IMR-90 (cell line): ENCODE data around the gene PLD4.

Experiments used
- BHLHE40 ChIP-seq: fragments of 150-350 bp; IDR thresholded peaks from 2 replicates; pipeline ENCODE4 v1.6.1; 2016; ENCODE audit warnings: mild to moderate bottlenecking, low read depth, low read length
- CEBPB ChIP-seq: IDR thresholded peaks from 2 replicates; pipeline ENCODE4 v1.6.1; 2012; ENCODE audit warnings: low read depth, low read length, improper control_type of control experiment
- FOS ChIP-seq: fragments of 150-350 bp; IDR thresholded peaks from 2 replicates; pipeline ENCODE4 v1.6.1; 2016; ENCODE audit warnings: low read depth, low read length
- MAFK ChIP-seq: IDR thresholded peaks from 2 replicates; pipeline ENCODE4 v1.6.1; 2012; ENCODE audit warnings: low read depth, low read length, improper control_type of control experiment
- MXI1 ChIP-seq: IDR thresholded peaks from 2 replicates; pipeline ENCODE4 v1.6.1; 2012; ENCODE audit warnings: low read depth, mild to moderate bottlenecking, low read length, moderate library complexity, borderline replicate concordance
- NFE2L2 ChIP-seq: fragments of 150-350 bp; IDR thresholded peaks from 2 replicates; pipeline ENCODE4 v1.6.1; 2016; ENCODE audit warnings: low read depth, mild to moderate bottlenecking, low read length
- POLR2A ChIP-seq: IDR thresholded peaks from 2 replicates; pipeline ENCODE4 v1.6.1; 2012; ENCODE audit warnings: mild to moderate bottlenecking, low read depth, low read length
- RAD21 ChIP-seq: IDR thresholded peaks from 2 replicates; pipeline ENCODE4 v1.6.1; 2012; ENCODE audit warnings: low read length, improper control_type of control experiment
- RFX5 ChIP-seq: IDR thresholded peaks from 2 replicates; pipeline ENCODE4 v1.8.0; 2012; ENCODE audit warnings: low read depth, mild to moderate bottlenecking, low read length, moderate library complexity
- SMC3 ChIP-seq: fragments of 150-350 bp; IDR thresholded peaks from 2 replicates; pipeline ENCODE4 v1.6.1; 2016; ENCODE audit warnings: low read depth, mild to moderate bottlenecking, antibody characterized with exemption, low read length, moderate library complexity
- USF2 ChIP-seq: fragments of 150-350 bp; IDR thresholded peaks from 2 replicates; pipeline ENCODE4 v1.6.1; 2017; ENCODE audit warnings: mild to moderate bottlenecking, antibody characterized with exemption, low read length, low read depth
- TF ChIP-seq, protein P1 (sequence below): conservative IDR thresholded peaks from 2 replicates; pipeline ENCODE4 v1.5.1; 2012; ENCODE audit warnings: mild to moderate bottlenecking, low read depth, low read length, improper control_type of control experiment
- TF ChIP-seq, protein P2 (sequence below): fragments of 150-350 bp; IDR thresholded peaks from 2 replicates; pipeline ENCODE4 v1.6.1; 2016; ENCODE audit warnings: low read depth, mild to moderate bottlenecking, low read length, moderate library complexity, borderline replicate concordance

GRCh38 chr14:104895786-104896661 is 28.7 kb upstream of the PLD4 start:
- TF ChIP-seq, protein P1, sequence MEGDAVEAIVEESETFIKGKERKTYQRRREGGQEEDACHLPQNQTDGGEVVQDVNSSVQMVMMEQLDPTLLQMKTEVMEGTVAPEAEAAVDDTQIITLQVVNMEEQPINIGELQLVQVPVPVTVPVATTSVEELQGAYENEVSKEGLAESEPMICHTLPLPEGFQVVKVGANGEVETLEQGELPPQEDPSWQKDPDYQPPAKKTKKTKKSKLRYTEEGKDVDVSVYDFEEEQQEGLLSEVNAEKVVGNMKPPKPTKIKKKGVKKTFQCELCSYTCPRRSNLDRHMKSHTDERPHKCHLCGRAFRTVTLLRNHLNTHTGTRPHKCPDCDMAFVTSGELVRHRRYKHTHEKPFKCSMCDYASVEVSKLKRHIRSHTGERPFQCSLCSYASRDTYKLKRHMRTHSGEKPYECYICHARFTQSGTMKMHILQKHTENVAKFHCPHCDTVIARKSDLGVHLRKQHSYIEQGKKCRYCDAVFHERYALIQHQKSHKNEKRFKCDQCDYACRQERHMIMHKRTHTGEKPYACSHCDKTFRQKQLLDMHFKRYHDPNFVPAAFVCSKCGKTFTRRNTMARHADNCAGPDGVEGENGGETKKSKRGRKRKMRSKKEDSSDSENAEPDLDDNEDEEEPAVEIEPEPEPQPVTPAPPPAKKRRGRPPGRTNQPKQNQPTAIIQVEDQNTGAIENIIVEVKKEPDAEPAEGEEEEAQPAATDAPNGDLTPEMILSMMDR: no peak
- TF ChIP-seq, protein P2, sequence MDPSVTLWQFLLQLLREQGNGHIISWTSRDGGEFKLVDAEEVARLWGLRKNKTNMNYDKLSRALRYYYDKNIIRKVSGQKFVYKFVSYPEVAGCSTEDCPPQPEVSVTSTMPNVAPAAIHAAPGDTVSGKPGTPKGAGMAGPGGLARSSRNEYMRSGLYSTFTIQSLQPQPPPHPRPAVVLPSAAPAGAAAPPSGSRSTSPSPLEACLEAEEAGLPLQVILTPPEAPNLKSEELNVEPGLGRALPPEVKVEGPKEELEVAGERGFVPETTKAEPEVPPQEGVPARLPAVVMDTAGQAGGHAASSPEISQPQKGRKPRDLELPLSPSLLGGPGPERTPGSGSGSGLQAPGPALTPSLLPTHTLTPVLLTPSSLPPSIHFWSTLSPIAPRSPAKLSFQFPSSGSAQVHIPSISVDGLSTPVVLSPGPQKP: no peak
- no peak for TF ChIP-seq RFX5
- no peak for TF ChIP-seq BHLHE40
- no peak for TF ChIP-seq POLR2A
- TF ChIP-seq SMC3: no peak
- TF ChIP-seq CEBPB: no peak
- no peak for TF ChIP-seq RAD21
- no peak for TF ChIP-seq NFE2L2
- no peak for TF ChIP-seq FOS
- TF ChIP-seq MXI1: no peak
- no peak for TF ChIP-seq MAFK
- TF ChIP-seq USF2: no peak
